CD4-positive, alpha-beta T cell treated with Interleukin-17A for 4 hours (primary cell): ENCODE measurements around the gene POFUT2.
A peak's percentile ranks its signal among the peaks of the same experiment; 100 is the strongest.

ENCODE experiments used
- DNase-seq: peaks from one replicate; pipeline ENCODE4 v3.0.0-alpha.2; 2020; ENCODE audit warnings: mixed read lengths

The POFUT2 gene

DNA sequence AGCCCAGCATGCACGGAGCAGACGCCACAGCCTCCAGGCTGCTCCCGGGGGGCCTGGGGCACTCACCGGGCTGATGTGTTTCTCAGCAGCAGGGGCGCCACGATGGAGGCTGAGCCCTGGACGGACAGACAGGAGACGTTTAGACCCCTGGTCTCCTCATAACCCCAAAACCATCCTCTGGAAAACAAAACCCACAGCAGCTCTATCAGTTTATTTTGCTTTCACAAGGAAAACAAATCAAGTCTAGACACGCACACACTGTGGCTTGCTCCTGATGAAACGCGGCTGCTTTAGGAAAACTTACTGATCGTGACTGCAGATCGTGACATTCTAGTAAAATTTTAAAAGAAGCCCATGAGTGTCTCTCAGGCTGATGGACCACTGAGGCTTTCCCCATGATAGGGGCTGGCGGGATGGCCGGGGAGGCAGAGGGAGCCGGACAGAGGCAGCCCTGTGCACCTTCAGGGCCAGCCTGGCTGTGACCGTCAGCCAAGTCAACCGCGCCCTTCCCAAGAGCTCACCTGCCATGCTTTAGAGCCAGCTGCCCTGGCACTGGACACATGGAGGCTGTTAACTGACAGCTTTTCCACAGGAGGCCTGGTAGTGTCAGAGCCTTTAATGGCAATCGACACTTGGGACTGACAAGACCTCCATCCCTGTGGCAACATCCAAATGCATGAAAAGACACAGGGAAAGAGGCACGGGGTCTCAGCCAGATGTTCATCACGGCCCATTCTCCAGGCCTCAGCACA lies 5.2 kb downstream of the POFUT2 start:
- no peak for DNase-seq

DNA sequence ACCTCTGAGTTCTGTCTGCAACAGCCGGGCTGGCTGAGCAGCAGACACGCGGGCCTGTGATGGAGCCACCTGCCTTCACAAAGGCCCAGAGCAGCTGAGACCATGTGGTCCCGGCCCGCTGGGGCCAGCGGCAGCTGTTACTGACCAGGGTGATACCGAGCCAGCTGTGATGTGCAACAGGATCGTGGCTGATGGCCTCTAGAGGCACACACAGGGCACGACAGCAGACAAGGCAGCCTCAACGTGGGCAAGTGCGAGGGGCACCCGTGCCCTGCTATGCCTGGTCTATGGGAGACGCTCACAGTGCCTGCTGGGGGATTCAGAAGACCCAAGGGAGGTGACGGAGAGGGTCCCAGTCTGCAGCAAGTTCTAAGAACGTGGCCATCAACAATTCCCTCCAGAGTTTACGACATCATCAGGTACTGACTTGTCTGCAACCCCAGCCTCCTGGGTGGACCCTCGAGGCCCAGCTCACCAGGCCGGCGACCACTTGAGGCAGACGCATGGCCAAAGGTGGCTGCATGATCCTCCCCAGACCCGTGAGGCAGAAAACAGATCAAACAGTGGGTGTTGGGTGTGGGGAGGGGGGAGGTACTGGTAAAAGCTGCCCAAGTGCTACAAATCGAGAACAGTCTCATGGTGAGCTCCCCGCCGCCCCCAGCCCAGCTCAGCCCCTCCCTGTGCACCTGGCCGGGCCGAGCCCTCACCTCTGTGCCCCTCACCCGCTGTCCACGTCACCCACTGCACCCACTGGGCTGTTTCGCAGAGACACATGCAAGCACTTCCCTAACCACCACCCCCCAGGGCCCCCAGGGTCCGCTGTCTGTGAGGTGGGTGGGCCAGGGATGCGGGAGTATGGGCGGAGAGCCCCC lies 6.0 kb downstream of the POFUT2 start:
- DNase-seq = peak; percentile 1

DNA sequence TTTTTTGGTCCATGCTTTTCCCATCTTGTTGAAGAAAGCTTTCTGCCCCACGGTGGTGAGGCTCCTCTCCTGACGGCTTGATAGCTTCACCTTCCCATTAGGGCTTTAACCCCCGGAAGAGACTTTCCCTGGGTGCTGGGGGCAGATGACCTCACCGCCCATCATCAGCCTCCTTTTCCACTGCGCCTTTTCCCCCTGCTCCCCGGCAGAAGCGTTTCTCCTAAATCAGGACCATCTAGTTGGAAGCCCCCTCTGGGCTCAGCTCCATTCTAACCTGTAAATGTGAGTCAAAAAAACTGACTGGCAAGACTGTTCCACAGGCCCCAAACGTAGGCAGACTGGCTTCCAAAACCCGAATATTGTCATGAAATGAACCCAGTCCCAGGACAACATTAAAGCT lies 6.7 kb downstream of the POFUT2 start:
- no peak for DNase-seq

DNA sequence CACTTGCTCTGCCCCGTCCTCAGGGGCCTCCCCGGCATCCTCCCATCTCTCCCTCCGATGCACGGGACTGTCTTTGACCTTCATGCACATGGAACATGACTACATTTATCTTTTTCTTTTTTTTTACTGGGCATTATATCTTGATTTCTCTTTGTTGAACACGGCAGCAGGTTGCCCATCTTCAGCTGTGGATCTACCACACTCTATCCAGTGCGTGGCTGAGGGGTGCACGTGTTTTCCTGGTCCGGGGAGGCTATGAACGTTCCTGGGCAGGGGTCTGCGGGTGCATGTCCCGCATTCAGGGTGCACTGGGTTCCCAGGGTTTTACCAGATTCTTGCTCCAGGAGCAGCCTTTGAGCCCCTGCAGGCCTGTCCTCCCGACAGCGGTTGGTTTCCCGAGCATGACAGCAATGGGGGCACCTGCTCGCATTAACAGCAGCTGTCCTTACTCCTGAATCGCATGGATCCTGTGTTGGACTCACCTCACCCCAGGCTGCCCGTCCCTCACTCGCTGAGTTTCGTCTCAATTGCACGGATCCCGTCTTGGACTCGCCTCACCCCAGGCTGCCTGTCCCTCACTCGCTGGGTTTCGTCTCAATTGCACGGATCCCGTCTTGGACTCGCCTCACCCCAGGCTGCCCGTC lies 7.4 kb downstream of the POFUT2 start:
- peak; percentile 1 for DNase-seq

DNA sequence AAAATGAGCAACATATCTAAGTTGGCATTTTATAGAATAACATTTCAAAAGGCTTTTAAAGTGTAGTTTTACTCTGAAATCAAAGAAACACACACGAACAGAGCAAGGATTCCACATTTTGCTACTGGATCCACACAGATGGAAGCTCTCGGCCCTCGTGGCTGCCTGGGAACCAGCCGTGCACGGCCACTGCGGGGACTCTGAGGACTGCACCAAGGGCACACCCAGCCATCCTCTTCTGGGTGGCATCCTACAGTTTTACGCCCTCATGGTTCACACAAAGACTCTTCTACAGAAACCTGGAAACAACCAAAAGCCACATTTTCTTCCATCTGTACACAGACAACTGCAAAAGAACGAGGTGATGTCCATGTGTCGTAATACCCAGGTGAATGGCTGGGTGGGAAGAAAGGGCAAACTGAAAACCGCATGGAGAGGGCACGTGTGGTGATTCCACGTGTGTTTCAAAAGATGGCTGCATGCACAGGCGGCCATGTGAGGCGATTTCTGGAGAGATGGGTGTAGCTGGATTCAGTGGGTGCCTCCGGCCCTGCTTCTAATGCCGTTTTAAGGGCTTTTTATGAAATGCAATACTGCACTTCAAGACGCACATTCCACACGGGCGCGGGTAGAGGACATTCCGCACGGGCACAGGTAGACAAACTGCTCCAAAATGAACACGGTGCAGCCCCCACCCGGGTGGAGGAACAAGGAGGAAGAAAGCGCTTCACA lies 8.1 kb downstream of the POFUT2 start:
- peak; percentile 2 for DNase-seq

DNA sequence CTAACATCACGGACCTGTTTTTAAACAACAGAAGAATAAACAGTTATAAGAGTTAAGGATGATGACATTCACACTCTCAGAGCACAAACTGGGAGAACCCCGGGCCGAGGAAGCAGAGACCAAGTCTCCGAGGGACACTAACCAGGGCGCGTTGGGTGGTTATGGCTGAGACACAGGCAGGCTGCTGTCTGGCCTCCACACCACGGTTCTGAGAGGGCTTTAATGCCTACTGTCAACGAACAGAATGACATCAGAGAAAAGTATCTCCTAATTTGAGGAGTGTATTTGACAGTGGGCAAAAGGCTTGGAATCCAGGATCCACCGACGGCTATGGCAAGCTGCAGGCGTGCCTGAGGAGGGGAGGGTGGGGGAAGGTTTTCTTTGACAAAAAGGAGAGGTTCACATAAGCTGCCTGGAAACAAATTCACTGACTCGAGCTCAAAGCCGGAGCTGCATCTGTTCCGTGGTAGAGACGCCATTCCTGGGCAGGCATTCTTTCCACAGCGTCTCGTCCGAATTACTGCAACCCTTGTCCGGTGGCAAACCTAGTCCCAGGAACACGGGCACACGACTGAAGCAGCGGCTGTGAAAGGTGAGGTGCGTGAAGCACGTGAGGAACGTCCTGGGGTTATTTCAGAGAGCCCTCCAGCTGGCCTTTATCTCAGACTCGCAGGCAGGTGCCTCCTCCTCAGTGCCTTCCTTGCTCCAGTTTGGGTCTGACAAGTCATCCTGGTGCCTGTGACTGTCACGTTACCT lies 9.4 kb downstream of the POFUT2 start:
- DNase-seq = no peak

DNA sequence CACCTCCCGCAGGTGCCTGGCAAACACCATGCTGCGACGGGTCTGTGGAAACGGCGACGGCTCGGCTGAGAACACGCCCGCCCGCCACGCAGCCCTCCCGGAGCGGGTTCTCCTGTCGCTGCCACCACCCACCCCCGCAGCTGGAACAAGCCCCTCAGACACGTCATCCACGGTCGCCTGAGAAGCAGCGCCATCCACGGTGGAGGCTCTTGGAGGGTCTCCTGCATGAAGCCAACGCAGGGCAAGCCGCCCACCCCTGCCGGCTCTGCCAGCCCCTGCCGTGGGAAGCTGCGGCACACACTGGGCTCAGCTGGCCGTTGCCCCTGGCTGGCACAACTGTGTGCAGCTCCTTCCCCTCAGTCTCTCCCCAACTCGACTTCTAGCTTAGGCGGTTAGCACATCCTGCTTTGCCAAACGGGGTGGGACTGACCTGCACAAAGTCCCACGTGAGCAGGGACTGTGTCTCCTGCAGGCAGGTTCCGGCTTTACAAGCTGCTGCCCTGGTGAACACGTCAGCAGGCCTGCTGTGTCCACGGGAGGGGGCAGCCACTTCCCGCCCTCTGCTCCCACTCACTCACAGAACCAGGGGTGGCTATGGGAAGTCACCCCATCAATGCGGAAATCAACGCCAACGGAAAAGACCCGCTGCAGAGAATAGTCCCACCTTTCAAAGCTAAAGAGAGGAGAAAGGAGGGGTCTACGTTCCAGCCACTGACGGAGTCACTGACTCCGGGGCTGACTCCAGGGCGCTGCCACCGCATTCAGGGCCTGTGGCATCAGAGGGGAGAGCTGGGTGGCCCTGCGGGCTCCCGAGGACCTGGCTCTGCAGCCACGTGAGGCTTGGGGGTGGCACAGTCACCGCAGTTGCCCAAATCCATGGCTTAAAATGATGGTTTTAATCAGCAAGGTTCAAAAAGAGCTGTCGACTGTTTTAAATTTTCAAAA lies 10.3 kb downstream of the POFUT2 start:
- peak; percentile 0 for DNase-seq

DNA sequence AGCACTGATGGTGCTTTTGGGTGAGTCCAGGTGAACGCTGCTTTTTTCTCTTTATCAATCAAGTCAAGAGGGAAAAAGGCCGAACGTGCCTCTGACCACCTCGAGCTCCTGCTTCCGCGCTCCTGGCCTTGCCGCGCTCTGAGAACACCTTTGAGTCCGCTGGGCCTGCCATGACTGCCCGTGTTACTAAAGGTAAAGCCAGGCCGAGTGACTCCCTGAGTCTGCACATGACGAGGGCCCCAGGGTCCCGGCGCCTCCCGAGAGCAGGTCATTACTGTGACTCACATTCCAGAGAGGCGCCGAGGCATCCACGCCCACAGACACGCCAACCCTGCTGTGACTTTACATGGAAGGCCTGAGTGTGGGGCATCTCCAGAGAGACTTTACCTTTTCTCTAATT lies 11.1 kb downstream of the POFUT2 start:
- peak; percentile 1 for DNase-seq

DNA sequence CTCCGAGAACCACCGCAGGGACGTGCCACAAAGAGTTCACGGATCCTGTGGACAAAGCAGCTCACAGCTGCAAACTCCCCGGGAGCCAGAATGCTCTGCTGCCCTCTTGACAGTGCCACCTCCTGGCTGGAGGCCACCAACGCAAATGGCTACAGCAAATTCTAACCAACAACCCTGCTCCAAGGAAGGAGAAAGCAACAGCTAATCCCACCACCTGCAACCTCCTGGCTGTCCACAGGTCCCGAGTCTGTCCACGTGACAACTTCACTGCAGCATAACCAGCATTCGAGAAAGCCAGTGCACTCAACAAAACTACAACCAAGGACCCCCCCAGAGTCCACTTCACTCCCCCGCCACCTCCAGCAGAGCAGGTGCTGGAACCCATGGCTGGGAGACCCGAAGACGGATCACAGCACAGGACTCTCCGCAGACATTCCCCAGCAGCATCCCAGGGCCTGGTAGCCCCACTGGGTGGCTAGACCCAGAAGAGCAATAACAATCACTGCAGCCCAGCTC lies 17.3 kb downstream of the POFUT2 start:
- DNase-seq = no peak

DNA sequence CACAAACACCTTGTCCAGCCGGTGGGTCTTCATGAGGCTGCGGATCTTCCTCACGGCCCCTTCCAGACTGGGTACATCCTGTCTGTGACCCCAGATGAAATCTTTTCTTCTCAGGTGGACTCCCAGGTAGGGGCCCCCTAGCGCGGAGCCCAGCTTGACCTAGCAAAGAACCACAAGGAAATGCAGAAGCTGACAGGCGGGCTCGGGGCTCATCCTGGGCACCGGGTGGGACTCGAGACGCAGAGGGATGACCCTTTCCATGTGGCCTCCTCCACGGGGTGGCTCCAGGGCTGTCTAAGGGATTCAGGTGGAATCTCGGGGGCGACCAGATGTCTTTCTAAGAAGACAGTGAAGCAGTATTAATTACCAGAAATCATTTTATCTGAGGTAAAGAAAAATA lies 17.8 kb downstream of the POFUT2 start:
- DNase-seq = no peak

DNA sequence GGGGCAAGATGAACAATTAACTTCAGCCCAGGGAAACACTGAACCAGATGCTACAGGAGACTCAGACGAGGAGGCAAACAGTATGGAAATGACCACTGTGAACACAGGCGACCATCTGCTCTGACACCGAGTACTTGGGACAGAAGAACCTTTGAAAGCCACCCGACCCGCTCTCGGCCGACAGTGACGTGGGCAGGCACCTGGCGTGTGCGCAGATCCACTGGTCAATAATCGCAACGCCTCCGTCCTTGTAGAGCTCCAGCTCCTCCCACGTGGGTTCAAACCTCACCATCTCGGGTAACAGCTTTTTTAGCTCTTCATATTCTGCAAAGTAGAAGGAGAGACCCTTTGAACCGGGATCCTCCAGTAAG lies 20.3 kb downstream of the POFUT2 start:
- DNase-seq = no peak

DNA sequence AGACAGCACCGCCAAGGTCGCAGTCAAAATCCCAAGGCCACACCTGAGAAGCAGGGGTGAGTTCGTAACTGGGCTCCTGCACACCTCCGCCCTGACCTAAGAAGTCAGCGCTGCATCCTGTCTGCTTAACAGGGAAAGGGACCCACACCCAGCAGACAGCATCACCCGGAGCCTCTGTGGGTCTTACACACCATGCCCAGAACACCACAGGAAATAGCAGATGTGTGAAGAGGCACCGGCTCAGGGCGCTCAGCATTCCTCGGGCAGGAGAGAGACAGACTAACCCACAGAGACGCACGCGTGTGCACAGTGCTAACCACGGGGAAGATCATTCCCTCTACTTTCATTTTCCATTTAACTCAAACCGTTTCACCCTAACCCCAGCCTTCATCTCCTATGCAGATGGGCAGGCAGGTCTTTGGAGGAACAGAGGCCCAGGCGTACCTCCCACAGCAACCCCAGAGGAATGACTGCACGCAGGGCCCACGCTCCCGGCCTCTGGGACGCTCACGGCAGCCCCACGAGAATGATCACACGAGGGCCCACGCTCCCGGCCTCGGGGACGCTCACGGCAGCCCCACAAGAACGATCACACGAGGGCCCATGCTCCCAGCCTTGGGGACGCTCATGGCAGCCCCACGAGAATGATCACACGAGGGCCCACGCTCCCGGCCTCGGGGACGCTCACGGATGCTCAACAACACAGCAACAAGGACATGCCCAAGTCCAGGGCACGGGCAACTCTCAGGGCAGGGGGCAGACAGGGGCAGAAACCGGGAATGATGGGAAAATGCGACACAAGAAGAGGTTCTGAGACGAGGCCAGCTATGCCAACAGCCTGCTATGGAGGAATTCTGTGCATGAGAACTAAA lies 20.9 kb downstream of the POFUT2 start:
- peak; percentile 59 for DNase-seq

DNA sequence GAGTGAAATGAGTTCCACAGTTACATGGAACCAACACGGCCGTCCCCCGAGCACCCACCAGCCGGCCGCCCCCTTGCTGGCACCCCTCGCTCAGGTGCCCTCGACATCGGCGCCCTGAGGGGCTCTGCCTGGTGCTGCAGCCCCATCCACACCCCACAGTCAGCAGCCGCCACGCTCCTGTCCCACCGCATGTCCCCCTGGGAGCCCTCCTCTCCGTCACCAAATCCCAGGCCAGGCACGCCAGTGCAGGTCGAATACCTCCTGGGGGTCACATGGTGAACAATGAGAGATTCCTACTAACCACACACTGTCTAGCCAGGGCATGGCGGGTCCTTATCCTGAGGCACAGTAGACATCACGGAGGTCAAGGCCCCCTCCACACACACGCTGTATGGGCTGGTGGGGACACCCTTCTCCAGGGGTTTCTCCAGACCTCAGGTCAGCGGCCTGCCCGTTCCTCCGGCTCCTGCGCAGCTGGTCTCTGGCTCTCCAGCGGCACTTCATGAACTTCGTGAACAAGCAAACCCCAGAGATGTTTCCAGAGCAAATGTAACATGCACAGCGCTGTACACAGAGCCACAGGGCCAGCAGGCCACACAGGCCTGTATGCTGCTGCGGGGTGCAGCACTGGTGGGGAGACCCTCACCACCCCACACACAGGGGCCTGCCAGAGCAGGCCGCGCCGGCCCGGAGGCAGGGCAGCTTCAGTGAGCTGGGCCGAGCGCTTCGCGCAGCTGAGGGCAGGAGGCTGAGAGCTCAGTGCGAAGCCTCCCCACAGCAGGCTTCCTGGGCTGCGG lies 21.8 kb downstream of the POFUT2 start:
- DNase-seq = no peak

DNA sequence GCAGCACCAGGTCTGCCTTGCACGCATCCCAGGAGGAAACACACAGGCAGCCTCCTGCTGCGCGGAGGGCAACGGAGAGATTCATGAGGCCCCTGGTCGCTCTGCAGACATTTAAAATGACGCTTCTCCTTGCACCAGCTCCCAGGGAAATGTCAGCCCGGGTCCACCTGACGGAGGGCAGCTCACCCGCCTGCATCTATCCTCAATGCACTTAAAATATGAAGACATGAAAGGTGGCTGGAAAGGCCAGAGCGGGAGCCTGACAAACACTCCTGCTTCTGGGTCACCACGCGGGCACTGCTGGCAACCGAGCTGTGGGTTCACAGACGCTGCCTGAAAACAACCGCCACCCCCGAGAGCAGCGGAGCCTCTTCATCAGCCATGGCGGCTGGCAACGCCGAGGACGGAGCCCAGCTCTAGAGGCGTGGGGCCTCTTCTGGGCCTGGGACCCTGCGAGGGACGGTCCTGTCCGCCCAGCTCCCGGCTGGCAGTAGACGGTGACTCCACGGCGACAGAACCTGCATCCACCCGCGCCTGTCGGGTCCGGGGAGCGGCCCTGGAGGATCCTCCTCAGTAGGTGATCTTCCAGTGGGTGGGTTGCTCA lies 22.7 kb downstream of the POFUT2 start:
- DNase-seq = no peak

DNA sequence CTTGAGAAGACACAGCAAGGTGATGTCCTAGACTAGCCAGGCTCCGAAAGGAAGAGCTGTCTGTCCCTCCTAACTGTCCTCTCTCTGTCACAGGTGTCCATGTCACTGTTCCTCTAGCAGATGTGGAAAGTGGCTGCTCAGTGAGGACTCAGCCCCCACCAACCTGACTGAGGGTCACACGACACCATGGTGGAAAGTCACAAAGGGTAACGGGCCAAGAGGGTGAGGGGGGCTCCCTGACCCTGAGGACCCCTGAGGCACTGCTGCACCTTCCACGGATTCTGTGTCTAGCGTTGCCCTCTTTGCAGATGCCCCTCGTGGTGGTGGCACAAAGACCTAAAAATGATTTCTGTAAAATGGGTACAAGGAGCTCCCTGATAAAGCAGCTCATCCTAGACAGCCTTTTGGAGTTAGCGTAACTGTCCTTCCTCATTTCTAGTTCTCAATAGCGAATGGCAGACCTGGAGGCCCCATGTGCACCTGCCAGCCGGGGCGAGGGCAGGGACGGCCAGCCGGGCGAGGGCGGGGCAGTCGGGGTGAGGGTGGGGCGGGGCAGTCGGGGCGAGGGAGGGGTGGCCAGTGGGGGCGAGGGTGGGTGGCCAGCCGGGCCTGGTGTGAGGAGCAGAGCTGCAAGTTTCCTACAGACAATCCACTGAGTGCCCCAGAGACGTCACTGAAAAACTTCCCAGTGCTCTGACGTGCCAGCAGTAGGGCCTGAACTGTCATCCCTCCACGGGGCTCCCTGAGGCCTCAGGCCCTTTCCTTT lies 23.4 kb downstream of the POFUT2 start:
- no peak for DNase-seq

DNA sequence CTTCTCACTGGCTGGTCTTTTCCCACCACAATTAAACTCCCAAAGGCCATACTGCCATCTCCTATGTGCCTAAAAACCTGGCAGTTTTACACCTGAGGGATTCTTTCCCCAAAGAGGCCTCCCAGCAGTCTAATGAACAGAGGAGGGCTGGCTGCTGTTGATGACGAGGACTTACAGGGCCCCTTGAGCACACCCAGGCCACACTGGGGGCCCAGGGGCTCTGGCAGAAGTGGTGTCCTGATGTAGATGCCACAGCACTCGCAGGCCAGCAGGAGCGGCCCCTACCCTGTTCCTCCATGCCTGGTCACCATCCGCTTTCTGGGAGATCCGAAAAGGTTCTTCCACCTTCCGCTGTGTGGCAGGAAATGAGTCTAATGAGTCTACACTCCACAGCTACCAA lies 24.2 kb downstream of the POFUT2 start:
- DNase-seq = no peak

DNA sequence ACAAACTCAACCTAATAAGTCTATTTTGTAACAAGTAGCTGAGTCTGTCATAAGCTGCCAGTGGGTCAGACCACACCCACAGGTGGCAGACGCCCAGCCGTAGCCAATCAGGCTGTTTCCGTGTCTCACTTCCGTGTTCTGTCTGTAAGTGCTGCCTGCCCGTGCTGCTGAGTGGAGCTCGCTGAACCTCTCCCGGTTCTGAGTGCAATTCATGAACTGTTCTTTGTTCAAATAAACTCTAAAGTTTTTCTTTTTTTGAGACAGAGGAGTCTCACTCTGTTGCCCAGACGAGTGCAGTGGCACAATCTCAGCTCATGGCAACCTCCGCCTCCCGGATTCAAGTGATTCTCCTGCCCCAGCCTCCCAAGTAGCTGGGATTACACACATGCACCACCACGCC lies 25.1 kb downstream of the POFUT2 start:
- no peak for DNase-seq
